ENCODE measurements around the gene ZNF618. TPM values are rescaled to one million over a fixed set of nuclear protein-coding genes. Genes with fewer than 3 reads are reported as not detected.

Gene ZNF618
- total RNA-seq, 1 donor from 2014 or later = 0.19 TPM

- intact Hi-C loops (cut with micrococcal nuclease) = no loop called here
- H3K4me3 Mint-ChIP-seq = no peak overlapping the region
- no peaks in the 10 kb centered on the region for H3K27me3 Mint-ChIP-seq
- H3K4me1 Mint-ChIP-seq = no peaks in the 10 kb centered on the region
- H3K9me3 Mint-ChIP-seq = no peaks in the 10 kb centered on the region
- no peaks in the 10 kb centered on the region for H3K36me3 Mint-ChIP-seq (ENCODE audit: low read depth)
- no peak for DNase-seq
- H3K27ac Mint-ChIP-seq = no peak overlapping the region
These were observed 174.5 kb downstream of the ZNF618 start for GRCh38 chr9:114050646-114051045.

DNA sequence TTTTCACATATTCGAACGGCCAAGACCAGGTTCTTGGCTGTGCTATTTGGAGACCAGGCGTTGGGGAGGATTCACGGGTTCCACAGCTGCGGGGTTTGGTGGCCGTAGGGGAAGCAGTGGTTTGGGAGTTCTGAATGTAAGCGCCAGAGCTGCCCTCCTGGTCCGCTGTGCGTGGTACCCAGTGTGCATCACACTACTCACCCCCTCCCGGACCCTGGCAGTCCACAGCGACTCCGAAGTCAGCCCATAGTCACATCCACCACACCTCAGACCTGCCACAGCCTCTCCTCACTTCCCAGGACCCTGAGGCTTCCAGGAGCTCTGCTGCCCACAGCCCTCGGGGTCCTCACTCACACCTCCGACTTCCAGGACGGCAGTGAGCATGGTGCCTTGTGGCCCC is 175.2 kb downstream of the ZNF618 start:
- H3K27me3 Mint-ChIP-seq = no peaks in the 10 kb centered on the region
- H3K4me3 Mint-ChIP-seq = no peak overlapping the region
- no peak for DNase-seq
- H3K27ac Mint-ChIP-seq = no peak overlapping the region
- H3K9me3 Mint-ChIP-seq = no peaks in the 10 kb centered on the region
- H3K36me3 Mint-ChIP-seq (ENCODE audit: low read depth) = no peaks in the 10 kb centered on the region
- no peaks in the 10 kb centered on the region for H3K4me1 Mint-ChIP-seq
- intact Hi-C loops (cut with micrococcal nuclease) = no loop called here

DNA sequence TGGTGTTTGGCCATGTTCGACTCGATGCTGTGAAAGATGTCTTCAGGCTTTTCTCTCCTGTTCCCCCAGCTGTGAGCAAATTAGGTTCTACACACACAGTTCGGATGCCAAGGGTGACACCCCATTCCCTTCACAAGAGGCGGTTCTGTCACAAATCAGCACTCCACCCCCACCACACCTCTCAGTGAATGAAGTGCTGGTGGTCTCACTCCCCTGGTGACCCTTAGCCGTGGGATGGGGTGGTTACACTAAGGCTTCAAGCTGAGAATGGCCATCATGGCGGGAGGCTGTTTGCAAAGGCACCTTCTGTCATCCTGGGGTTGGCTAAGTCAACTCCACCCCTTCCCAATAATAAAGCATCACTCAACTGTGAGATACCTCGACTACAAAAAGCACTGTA is 175.6 kb downstream of the ZNF618 start:
- H3K27me3 Mint-ChIP-seq = no peaks in the 10 kb centered on the region

GRCh38 chr9:114053246-114054005 is 177.3 kb downstream of the ZNF618 start:
- DNase-seq = no peak
- Mint-ChIP-seq H3K27me3 (no peaks in the 10 kb centered on the region), H3K27ac (no peak overlapping the region)

More for the DNA sequence above, 175.6 kb downstream of the ZNF618 start:
- intact Hi-C loops (cut with micrococcal nuclease) = no loop called here
- H3K4me3 Mint-ChIP-seq = no peak overlapping the region
- DNase-seq = no peak
- H3K27ac Mint-ChIP-seq = no peak overlapping the region
- no peaks in the 10 kb centered on the region for H3K4me1 Mint-ChIP-seq
- no peaks in the 10 kb centered on the region for H3K9me3 Mint-ChIP-seq
- H3K36me3 Mint-ChIP-seq (ENCODE audit: low read depth) = no peaks in the 10 kb centered on the region

GRCh38 chr9:114054191-114054690 is 178.1 kb downstream of the ZNF618 start:
- H3K4me1 Mint-ChIP-seq = no peaks in the 10 kb centered on the region
- no peak overlapping the region for H3K4me3 Mint-ChIP-seq
- H3K9me3 Mint-ChIP-seq = no peaks in the 10 kb centered on the region
- H3K27me3 Mint-ChIP-seq = no peaks in the 10 kb centered on the region
- DNase-seq = no peak
- intact Hi-C loops (cut with micrococcal nuclease) = no loop called here
- no peak overlapping the region for H3K27ac Mint-ChIP-seq
- H3K36me3 Mint-ChIP-seq (ENCODE audit: low read depth) = no peaks in the 10 kb centered on the region

More at GRCh38 chr9:114053246-114054005, 177.3 kb downstream of the ZNF618 start:
- Mint-ChIP-seq H3K4me3 (no peak overlapping the region), H3K9me3 (no peaks in the 10 kb centered on the region), H3K4me1 (no peaks in the 10 kb centered on the region), H3K36me3 (ENCODE audit: low read depth) (no peaks in the 10 kb centered on the region)
- intact Hi-C loops (cut with micrococcal nuclease) = no loop called here

- no peaks in the 10 kb centered on the region for H3K27me3 Mint-ChIP-seq
- H3K4me3 Mint-ChIP-seq = no peak overlapping the region
- no peak for DNase-seq
- no peaks in the 10 kb centered on the region for H3K9me3 Mint-ChIP-seq
- no peaks in the 10 kb centered on the region for H3K4me1 Mint-ChIP-seq
- no peaks in the 10 kb centered on the region for H3K36me3 Mint-ChIP-seq (ENCODE audit: low read depth)
- intact Hi-C loops (cut with micrococcal nuclease) = no loop called here
- H3K27ac Mint-ChIP-seq = no peak overlapping the region
These were observed 179.0 kb downstream of the ZNF618 start for GRCh38 chr9:114055061-114055460.

- Mint-ChIP-seq H3K9me3 (no peaks in the 10 kb centered on the region), H3K36me3 (ENCODE audit: low read depth) (no peaks in the 10 kb centered on the region), H3K27ac (no peak overlapping the region), H3K4me3 (no peak overlapping the region), H3K27me3 (no peaks in the 10 kb centered on the region), H3K4me1 (no peaks in the 10 kb centered on the region)
- intact Hi-C loops (cut with micrococcal nuclease) = no loop called here
- no peak for DNase-seq
These were observed 179.8 kb downstream of the ZNF618 start for GRCh38 chr9:114055894-114056293.

GRCh38 chr9:114056527-114056926 is 180.4 kb downstream of the ZNF618 start:
- H3K36me3 Mint-ChIP-seq (ENCODE audit: low read depth) = no peaks in the 10 kb centered on the region

DNA sequence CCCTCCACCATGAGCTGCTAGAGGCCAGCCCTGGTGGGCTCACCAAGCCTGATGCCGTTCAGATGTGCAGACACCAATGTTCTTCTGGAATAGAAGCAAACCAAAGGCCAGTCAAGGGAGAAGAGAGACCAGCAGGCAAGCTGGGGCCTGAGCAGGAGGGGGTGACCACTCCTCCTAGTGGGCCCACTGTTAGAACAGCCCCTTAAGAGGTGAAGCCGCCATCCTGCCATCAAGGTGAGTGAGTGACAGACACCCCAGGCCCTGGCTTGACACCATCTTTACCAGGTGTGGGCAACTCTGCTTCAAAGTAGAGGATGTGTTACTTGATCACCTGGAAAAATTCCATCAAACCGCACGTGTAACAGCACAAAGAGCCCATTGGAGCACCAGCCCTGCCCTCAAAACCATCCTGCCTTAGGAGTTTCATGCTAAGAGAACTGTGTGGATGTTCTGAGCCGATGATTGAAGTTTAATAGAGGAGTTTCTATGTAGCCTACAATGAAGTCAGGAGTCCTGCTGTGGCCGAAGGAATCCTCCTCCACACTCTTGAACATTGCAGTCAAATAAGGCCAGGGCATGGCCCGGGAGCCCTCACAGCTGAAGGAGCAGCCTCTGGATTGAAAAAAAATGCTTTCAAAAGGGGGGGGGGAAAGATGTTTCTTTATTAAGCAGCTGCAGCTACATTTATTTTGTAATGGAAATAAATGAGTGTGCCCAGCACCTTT is 181.2 kb downstream of the ZNF618 start:
- H3K27ac Mint-ChIP-seq = no peak overlapping the region

More at GRCh38 chr9:114056527-114056926, 180.4 kb downstream of the ZNF618 start:
- intact Hi-C loops (cut with micrococcal nuclease) = no loop called here
- H3K27me3 Mint-ChIP-seq = no peaks in the 10 kb centered on the region
- no peaks in the 10 kb centered on the region for H3K9me3 Mint-ChIP-seq
- H3K4me1 Mint-ChIP-seq = no peaks in the 10 kb centered on the region
- H3K27ac Mint-ChIP-seq = no peak overlapping the region
- DNase-seq = no peak
- no peak overlapping the region for H3K4me3 Mint-ChIP-seq

GRCh38 chr9:114058688-114059046 is 182.6 kb downstream of the ZNF618 start:
- intact Hi-C loops (cut with micrococcal nuclease) = no loop called here
- no peak overlapping the region for H3K4me3 Mint-ChIP-seq

More for the DNA sequence above, 181.2 kb downstream of the ZNF618 start:
- no peaks in the 10 kb centered on the region for H3K27me3 Mint-ChIP-seq
- no peak overlapping the region for H3K4me3 Mint-ChIP-seq
- no peak for DNase-seq
- no peaks in the 10 kb centered on the region for H3K4me1 Mint-ChIP-seq
- H3K36me3 Mint-ChIP-seq (ENCODE audit: low read depth) = no peaks in the 10 kb centered on the region
- H3K9me3 Mint-ChIP-seq = no peaks in the 10 kb centered on the region
- intact Hi-C loops (cut with micrococcal nuclease) = no loop called here

GRCh38 chr9:114059047-114059803 is 183.1 kb downstream of the ZNF618 start:
- Mint-ChIP-seq H3K4me1 (no peaks in the 10 kb centered on the region), H3K4me3 (no peak overlapping the region), H3K9me3 (no peaks in the 10 kb centered on the region), H3K27ac (no peak overlapping the region), H3K36me3 (ENCODE audit: low read depth) (no peaks in the 10 kb centered on the region), H3K27me3 (no peaks in the 10 kb centered on the region)
- intact Hi-C loops (cut with micrococcal nuclease) = no loop called here
- no peak for DNase-seq

More at GRCh38 chr9:114058688-114059046, 182.6 kb downstream of the ZNF618 start:
- no peaks in the 10 kb centered on the region for H3K27me3 Mint-ChIP-seq
- H3K27ac Mint-ChIP-seq = no peak overlapping the region
- no peaks in the 10 kb centered on the region for H3K4me1 Mint-ChIP-seq
- no peaks in the 10 kb centered on the region for H3K9me3 Mint-ChIP-seq
- no peaks in the 10 kb centered on the region for H3K36me3 Mint-ChIP-seq (ENCODE audit: low read depth)
- no peak for DNase-seq

GRCh38 chr9:114060070-114060469 is 184.0 kb downstream of the ZNF618 start:
- H3K36me3 Mint-ChIP-seq (ENCODE audit: low read depth) = no peaks in the 10 kb centered on the region
- intact Hi-C loops (cut with micrococcal nuclease) = no loop called here
- H3K4me3 Mint-ChIP-seq = no peak overlapping the region
- no peaks in the 10 kb centered on the region for H3K4me1 Mint-ChIP-seq
- DNase-seq = no peak
- no peak overlapping the region for H3K27ac Mint-ChIP-seq
- no peaks in the 10 kb centered on the region for H3K27me3 Mint-ChIP-seq
- no peaks in the 10 kb centered on the region for H3K9me3 Mint-ChIP-seq

DNA sequence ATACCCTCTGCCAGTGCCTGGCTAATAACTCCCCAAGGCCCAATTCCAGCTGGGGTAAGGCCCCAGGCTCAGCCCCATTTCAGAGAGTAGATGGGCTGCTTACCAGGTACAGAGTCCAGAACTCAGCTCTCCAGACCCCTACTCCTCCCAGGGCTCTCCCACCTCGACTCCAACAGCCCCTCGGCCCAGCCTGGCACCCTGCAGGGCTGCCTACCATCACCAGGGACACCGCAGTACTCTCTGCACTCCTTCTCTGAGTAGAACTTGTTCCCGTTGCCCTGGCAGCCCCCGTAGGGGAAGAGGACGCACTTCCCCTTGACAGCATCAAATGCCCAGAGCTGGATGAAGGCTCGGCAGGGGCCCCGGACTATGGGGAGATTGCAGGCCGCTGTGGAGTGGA is 184.6 kb downstream of the ZNF618 start:
- Mint-ChIP-seq H3K4me3 (no peak overlapping the region), H3K27ac (no peak overlapping the region), H3K27me3 (no peaks in the 10 kb centered on the region), H3K4me1 (no peaks in the 10 kb centered on the region), H3K9me3 (no peaks in the 10 kb centered on the region), H3K36me3 (ENCODE audit: low read depth) (no peaks in the 10 kb centered on the region)
- intact Hi-C loops (cut with micrococcal nuclease) = no loop called here
- DNase-seq = no peak

GRCh38 chr9:114061292-114061691 is 185.2 kb downstream of the ZNF618 start:
- Mint-ChIP-seq H3K4me3 (no peak overlapping the region), H3K27ac (no peak overlapping the region), H3K36me3 (ENCODE audit: low read depth) (no peaks in the 10 kb centered on the region), H3K27me3 (no peaks in the 10 kb centered on the region), H3K4me1 (no peaks in the 10 kb centered on the region), H3K9me3 (no peaks in the 10 kb centered on the region)
- intact Hi-C loops (cut with micrococcal nuclease) = no loop called here
- DNase-seq = no peak

All from activated CD4-positive, alpha-beta T cell treated with anti-CD3 and anti-CD28 coated beads, Interleukin-2, amount 10 ng/mL, durations not matched to agents 24 days and 14 days (primary cell).